Calu3 (cell line): ENCODE data around the gene GLIPR1. TPM values are rescaled to one million over a fixed set of nuclear protein-coding genes. Genes with fewer than 3 reads are reported as not detected.
"Not testable (repeated sequence)": the region's sequence is repeated elsewhere in the genome, so short reads cannot be mapped to it uniquely, and the experiment has no call there.

ENCODE experiments used
- BruUV-seq: library from RNA; stranded (reverse); fragments of 400-500 nt; replicated peaks from 2 replicates; lab custom pipeline; 2021; lab: Mats Ljungman, UMichigan
- CTCF ChIA-PET: fragments of 300-600 bp; sonication (Branson Sonifier 250); formaldehyde crosslinking; loops from one replicate; lab custom pipeline; 2022; ENCODE audit warnings: antibody characterized with exemption; lab: Charles Lee
- DNase-seq: peaks from one replicate; pipeline ENCODE4 v3.0.0; 2022
- H3K27ac Mint-ChIP-seq: one replicate; pipeline ENCODE4 v1.8.0; 2022; ENCODE audit warnings: mixed read lengths; ENCODE audit not compliant: unreplicated experiment
- H3K27me3 Mint-ChIP-seq: one replicate; pipeline ENCODE4 v1.8.0; 2022; ENCODE audit warnings: mixed read lengths; ENCODE audit not compliant: unreplicated experiment
- H3K36me3 Mint-ChIP-seq: one replicate; pipeline ENCODE4 v1.8.0; 2022; ENCODE audit warnings: mild to moderate bottlenecking, moderate library complexity, mixed read lengths; ENCODE audit not compliant: insufficient read depth, unreplicated experiment
- H3K4me1 Mint-ChIP-seq: one replicate; pipeline ENCODE4 v1.8.0; 2022; ENCODE audit warnings: mild to moderate bottlenecking, low read depth, mixed read lengths; ENCODE audit not compliant: unreplicated experiment
- H3K4me3 Mint-ChIP-seq: one replicate; pipeline ENCODE4 v1.8.0; 2022; ENCODE audit warnings: mild to moderate bottlenecking, low read depth, moderate library complexity, mixed read lengths; ENCODE audit not compliant: unreplicated experiment
- H3K9me3 Mint-ChIP-seq: one replicate; pipeline ENCODE4 v1.8.0; 2022; ENCODE audit warnings: low read depth, mixed read lengths; ENCODE audit not compliant: unreplicated experiment
- intact Hi-C: fragments of 100-400 bp; cut with micrococcal nuclease; formaldehyde crosslinking; loops from one replicate; pipeline ENCODE4 v1.10.0; 2022; ENCODE audit not compliant: unreplicated experiment
- total RNA-seq: library from RNA; stranded (reverse); gene quantifications from 2 replicates; pipeline ENCODE4 v1.2.3, GENCODE V29; 2022
- TF ChIP-seq, protein P1 (sequence below): fragments of 200-600 bp; IDR thresholded peaks from one replicate; pipeline ENCODE4 v1.8.0; 2022; ENCODE audit warnings: antibody characterized with exemption; ENCODE audit not compliant: unreplicated experiment

The GLIPR1 gene
- total RNA-seq, 1 experiment from 2014 or later: 38.5 TPM

DNA sequence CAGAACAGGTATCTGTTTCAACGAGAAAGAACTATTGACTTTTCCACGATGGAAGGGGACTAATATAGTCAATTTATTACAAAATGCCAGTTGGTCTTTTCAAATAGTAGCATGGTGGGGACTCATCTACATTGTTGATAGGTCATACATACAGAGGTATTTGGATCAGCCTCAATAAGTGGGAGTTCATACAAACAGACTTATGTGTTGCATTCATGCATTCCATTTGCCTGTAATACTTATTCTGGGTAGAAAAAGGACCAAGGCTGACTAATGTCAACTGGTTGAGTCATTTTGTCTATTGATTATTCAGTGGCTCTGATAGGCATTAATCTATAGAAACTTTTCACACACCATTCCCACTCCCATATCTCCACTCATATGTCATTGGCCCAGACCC lies 41.5 kb upstream of the GLIPR1 start:
- Mint-ChIP-seq H3K36me3 (no peaks in the 10 kb centered on the region), H3K9me3 (peaks cover 10% of the 10 kb centered on the region), H3K4me1 (peaks cover 31% of the 10 kb centered on the region), H3K27ac (no peak overlapping the region), H3K4me3 (no peak overlapping the region), H3K27me3 (no peaks in the 10 kb centered on the region)
- TF ChIP-seq, protein P1, sequence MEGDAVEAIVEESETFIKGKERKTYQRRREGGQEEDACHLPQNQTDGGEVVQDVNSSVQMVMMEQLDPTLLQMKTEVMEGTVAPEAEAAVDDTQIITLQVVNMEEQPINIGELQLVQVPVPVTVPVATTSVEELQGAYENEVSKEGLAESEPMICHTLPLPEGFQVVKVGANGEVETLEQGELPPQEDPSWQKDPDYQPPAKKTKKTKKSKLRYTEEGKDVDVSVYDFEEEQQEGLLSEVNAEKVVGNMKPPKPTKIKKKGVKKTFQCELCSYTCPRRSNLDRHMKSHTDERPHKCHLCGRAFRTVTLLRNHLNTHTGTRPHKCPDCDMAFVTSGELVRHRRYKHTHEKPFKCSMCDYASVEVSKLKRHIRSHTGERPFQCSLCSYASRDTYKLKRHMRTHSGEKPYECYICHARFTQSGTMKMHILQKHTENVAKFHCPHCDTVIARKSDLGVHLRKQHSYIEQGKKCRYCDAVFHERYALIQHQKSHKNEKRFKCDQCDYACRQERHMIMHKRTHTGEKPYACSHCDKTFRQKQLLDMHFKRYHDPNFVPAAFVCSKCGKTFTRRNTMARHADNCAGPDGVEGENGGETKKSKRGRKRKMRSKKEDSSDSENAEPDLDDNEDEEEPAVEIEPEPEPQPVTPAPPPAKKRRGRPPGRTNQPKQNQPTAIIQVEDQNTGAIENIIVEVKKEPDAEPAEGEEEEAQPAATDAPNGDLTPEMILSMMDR: no peak
- CTCF ChIA-PET: no interaction called here
- intact Hi-C loops: no loop called here
- BruUV-seq: no TSS peak
- no peak for DNase-seq

DNA sequence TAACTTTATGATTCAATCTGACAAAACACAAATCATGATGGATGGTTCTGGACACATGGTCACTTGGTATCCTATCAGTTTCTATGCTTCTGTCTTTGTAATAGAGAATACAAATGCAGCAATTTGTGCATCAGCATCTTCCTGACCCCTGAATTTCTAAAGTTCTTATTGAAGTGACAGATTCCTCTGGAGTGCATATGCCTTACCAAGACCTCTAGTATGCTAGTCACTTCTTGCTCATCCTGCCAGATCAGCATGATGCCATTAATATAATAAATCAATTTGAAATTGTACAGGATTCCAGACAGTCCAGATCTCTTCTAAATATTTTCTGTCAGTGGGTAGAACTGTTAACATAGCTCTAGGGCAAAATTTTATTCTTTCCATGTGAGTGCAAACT lies 40.6 kb upstream of the GLIPR1 start:
- H3K36me3 Mint-ChIP-seq: no peaks in the 10 kb centered on the region
- CTCF ChIA-PET: no interaction called here

DNA sequence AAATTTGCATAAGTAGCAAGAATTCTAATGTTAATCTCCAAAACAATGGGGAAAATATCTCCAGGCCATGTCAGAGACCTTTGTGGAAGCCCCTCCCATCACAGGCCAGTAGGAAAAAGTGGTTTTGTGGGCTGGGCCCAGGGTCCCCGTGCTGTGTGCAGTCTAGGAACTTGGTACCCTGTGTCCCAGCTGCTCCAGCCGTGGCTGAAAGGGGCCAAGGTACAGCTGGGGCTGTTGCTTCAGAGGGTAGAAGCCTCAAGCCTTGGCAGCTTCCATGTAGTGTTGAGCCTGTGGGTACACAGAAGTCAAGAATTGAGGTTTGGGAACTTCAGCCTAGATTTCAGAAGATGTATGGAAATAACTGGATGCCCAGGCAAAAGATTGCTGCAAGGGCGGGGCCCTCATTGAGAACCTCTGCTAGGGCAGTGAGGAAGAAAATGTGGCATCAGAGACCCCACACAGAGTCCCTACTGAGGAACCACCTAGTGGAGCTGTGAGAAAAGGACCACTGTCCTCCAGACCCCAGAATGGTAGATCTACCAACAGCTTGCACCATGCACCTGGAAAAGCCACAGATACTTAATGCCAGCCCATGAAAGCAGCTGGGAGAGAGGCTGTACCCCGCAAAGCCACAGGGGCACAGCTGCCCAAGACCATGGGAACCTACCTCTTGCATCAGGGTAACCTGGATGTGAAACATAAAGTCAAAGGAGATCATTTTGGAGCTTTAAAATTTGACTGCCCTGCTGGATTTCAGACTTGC lies 38.7 kb upstream of the GLIPR1 start:
- BruUV-seq, H3K27me3 Mint-ChIP-seq, intact Hi-C loops, DNase-seq, H3K36me3 Mint-ChIP-seq, H3K9me3 Mint-ChIP-seq, H3K4me3 Mint-ChIP-seq, CTCF ChIA-PET: not testable (repeated sequence)
- H3K4me1 Mint-ChIP-seq: peaks cover 58% of the 10 kb centered on the region
- H3K27ac Mint-ChIP-seq: peak overlapping the region; percentile 35

More for the DNA sequence above, 40.6 kb upstream of the GLIPR1 start:
- BruUV-seq: no TSS peak
- no peak for DNase-seq
- H3K27me3 Mint-ChIP-seq: no peaks in the 10 kb centered on the region
- intact Hi-C loops: no loop called here
- H3K27ac Mint-ChIP-seq: no peak overlapping the region
- peaks cover 40% of the 10 kb centered on the region for H3K4me1 Mint-ChIP-seq
- TF ChIP-seq, protein P1: no peak
- H3K9me3 Mint-ChIP-seq: peaks cover 7% of the 10 kb centered on the region
- H3K4me3 Mint-ChIP-seq: no peak overlapping the region

DNA sequence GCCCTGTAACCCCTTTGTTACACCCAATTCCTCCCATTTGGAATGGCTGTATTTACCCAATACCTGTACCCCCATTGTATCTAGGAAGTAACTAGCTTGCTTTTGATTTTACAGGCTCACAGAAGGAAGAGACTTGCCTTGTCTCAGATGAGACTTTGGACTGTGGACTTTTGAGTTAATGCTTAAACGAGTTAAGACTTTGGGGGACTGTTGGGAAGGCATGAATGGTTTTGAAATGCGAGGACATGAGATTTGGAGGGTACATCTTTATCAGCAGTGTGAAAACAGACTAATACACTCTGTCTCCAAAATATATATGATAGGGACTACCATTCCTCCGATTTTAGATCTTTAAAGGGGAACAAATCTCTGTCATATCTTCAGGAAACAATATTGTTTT lies 38.1 kb upstream of the GLIPR1 start:
- Mint-ChIP-seq H3K27ac (peak overlapping the region; percentile 35), H3K4me1 (peaks cover 64% of the 10 kb centered on the region)
- CTCF ChIA-PET, H3K9me3 Mint-ChIP-seq, BruUV-seq, H3K36me3 Mint-ChIP-seq, DNase-seq, H3K4me3 Mint-ChIP-seq, H3K27me3 Mint-ChIP-seq, intact Hi-C loops: not testable (repeated sequence)

DNA sequence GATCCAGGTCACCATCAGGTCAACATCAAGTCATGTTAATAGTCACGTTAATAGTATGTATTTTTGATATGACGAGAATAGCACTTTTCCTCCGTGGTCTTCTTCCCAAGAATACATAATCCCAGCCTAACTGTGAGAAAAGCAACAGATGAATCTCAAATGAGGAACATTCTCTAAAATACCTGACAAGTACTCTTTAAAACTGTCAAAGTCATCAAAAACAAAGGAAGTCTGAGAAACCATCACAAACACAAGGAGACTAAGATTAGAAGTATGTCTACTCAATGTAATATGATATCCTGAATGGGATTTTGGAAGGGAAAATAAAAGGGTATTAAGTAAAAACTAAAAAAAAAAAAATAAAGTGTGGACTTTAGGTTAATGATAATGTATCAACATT lies 36.8 kb upstream of the GLIPR1 start:
- TF ChIP-seq, protein P1: no peak
- DNase-seq: no peak
- H3K4me1 Mint-ChIP-seq: peaks cover 70% of the 10 kb centered on the region
- no peaks in the 10 kb centered on the region for H3K36me3 Mint-ChIP-seq
- CTCF ChIA-PET: no interaction called here
- BruUV-seq: no TSS peak
- intact Hi-C loops: no loop called here
- H3K27me3 Mint-ChIP-seq: no peaks in the 10 kb centered on the region
- H3K9me3 Mint-ChIP-seq: peaks cover 6% of the 10 kb centered on the region
- H3K27ac Mint-ChIP-seq: peak overlapping the region; percentile 42
- no peak overlapping the region for H3K4me3 Mint-ChIP-seq
